HG03095 (cell line): ENCODE results near the gene ENPP3.
"Not testable (repeated sequence)": the region's sequence is repeated elsewhere in the genome, so short reads cannot be mapped to it uniquely, and the experiment has no call there.

ENCODE experiments used
- ATAC-seq: cut with Tn5 transposase; IDR thresholded peaks from one replicate; pipeline ENCODE4 v1.9.1; 2021; ENCODE audit warnings: moderate library complexity; ENCODE audit not compliant: unreplicated experiment

The ENPP3 gene

DNA sequence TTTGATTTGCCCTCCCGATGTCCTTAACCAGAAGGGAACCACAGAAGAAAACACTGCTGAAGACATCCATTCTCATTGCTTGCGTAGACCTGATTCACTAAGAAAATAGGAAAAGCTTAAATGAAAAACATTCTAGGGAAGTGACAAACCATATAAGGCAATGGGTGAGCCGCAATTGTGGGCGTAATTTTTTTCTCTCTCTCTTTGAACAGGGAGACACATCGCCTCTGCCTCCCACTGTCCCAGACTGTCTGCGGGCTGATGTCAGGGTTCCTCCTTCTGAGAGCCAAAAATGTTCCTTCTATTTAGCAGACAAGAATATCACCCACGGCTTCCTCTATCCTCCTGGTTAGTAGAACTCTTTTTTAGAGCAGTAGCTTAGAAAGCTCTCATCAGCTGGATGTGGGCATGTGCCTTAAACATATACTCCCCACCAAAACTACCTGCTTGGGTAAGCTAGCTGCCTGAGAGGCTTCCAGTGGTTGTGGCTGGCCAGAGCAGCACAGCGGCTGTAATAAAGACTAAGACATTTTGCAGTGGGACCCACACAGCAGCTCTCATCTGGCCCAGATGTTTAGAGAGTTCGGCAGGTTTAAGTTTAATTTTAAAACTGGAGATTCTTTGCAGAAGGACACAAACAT, 96.4 kb downstream of the ENPP3 start:
- no peak for ATAC-seq

DNA sequence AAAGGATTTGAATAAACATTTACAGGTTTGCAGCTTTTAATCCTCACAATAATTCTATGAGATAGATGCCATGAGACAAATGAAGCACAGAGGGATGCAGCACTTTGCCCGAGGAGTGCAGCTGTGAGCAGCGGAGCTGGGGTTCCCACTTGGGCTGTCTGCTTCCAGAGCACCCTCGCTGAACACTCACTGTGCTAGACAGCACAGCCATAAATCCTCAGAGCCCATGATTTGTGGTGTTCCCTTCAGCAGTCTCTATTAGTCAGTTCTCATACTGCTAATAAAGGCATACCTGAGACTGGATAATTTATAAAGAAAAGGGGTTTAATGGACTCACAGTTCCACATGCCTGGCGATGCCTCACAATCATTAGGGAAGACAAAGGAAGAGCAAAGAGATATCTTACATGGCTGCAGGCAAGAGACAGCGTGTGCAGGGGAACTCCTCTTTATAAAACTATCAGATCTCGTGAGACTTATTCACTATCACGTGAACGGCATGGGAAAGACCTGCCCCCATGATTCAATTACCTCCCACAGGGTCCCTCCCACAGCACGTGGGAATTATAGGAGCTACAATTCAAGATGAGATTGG, 99.0 kb downstream of the ENPP3 start:
- ATAC-seq = no peak

DNA sequence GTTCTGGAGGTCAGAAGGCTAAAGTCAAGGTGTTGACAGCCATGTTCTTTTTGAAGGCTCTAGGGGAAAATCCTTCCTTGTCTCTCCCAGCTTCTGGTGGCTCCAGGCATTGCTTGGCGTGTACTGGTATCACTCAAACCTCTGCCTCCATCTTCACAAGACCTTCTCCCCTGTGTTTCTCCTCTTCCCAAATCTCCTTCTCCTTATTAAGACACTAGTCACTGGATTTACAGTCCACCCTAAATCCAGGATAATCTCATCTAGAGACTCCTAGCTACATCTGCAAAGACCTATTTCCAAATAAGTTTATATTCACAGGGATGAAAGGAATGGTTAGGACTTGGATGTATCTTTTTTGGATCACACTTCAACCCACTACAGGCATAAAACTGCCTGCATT, 99.7 kb downstream of the ENPP3 start:
- no peak for ATAC-seq

DNA sequence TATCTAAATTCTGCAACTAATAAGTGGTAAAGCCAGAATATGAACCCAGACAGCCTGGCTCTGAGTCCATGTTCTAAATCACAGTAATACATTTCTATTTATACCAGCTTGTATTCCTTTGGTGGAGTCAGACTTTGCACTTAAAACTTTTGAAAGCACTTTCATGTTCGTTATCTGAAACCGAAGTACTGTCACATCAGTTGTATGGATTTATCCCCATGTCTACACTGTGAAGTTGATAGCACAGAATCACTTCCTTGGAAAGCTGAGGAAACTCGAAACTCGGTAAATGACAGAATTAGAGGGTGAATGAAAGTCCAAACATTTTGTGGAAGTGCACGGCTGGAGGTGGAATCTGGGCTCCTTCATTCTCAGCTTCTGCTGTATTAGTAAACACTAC, 102.0 kb downstream of the ENPP3 start:
- no peak for ATAC-seq

DNA sequence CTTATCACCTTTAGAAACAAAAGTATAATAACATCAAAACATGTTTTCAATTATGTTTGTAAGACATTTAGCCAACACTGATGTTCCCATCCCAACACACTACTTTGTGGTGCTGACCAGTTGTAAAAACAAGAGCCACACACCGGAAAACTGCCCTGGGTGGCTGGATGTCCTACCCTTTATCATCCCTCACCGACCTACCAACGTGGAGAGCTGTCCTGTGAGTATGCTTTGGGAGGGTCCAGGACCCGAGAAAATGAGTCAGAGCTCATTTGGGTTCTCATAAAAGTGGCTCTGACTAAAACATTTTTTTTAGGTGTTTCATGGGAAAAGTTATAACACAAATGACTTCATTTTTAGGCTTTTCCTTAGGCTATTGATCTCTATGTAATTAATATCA, 103.1 kb downstream of the ENPP3 start:
- no peak for ATAC-seq

DNA sequence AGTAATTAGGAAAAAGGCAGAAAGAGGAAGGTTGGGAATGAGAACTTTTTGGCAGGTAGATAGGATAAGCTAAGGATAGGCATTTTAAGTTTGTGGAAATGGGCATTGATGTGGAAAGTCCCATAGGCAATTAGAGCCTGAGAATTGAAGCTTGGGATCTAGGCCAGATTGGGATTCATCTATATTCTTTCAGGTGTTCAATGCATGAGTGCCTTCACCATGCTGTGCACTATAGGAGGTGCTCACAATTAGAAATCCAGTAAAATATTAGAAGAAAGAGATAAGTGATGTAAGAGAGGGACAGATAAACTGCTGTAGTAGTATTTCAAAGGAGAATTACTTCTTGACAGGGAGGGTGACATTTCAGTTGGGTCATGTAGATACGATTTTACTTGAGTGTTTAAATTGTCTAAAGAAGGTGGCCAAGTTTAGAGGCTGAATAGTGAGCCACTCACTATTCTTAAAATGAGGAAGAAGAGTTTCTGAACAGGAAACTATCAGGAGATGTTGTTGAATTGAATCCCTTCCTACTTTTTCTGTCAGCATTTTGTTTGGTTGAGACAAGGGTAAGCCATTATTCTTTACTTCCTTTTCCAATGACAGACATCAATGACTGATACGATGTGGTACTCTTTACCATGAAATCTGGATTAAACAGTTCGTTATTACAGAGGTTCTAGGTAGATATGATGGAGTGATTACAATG, 104.7 kb downstream of the ENPP3 start:
- no peak for ATAC-seq

DNA sequence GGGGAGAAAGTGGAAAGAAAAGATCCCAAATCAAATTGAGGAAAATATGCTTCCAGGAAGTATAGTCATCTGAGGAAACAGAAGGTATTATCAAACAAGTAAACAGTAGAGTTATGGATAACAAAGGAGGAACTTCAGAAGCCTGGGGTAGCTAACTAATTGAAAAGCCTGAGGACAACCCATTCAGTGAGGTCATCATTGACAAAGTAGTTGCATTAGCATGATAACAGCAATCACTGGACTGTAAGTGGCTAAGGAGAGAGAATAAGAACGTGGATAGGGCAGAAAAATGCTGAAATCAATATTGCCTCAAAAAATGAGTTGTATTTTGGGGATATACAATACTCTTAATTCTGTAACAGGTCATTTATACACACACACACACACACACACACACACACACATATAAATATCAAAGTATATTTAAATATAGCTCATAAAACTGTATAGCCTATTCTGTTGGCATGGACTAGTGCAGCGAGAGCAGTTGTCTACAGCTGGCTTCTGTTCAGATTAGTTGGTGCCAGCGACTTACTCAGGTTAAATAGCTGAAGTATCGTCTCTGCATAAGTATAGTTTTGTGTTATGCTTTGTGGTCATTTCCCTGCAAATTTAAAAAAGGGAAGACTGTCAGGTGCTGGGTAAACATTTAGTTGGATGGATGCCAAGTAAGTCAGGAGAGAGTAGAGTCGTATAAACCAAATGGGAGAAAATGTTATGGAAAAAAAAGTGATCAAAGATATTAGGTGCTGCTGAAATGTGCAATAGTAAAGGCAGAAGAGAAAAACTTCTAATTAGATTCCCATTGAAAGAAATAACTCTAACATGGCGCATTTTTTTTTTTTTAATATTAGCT, 107.6 kb downstream of the ENPP3 start:
- no peak for ATAC-seq

DNA sequence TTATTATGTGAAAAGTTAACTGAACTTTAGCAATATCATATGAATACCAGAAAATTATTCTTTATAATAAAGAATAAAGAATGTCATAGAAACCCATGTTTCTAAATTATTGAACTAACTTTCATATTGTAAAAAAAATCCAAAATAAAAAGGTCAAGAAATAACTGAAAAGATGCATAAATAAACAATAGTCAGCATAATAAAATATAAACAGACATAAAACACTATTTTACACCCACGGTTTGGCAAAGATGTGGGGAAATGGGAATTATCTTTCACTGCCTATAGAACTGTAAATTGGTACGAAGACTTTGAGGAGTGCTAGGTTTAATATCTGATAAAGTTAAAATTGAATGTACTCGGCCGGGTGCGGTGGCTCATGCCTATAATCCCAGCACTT, 108.4 kb downstream of the ENPP3 start:
- ATAC-seq = no peak

DNA sequence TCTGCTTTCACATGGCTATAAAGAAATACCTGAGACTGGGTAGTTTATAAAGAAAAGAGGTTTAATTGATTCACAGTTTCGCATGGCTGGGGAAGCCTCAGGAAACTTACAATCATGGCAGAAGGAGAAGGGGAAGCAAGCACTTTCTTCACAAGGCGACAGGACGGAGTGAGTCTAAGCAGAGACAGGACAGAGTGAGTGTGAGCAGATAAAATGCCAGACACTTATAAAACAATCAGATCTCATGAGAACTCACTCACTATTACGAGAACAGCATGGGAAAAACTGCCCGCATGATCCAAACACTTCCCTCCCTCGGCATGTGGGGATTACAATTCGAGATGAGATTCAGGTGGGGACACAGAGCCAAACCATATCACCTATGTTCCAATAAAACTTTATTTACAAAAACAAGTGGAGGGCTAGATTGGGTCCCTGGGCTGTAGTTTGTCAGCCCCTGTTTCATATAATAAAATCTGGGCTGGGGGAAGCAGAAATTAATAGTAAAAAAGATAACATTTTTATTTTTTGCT, 110.8 kb downstream of the ENPP3 start:
- ATAC-seq = no peak

DNA sequence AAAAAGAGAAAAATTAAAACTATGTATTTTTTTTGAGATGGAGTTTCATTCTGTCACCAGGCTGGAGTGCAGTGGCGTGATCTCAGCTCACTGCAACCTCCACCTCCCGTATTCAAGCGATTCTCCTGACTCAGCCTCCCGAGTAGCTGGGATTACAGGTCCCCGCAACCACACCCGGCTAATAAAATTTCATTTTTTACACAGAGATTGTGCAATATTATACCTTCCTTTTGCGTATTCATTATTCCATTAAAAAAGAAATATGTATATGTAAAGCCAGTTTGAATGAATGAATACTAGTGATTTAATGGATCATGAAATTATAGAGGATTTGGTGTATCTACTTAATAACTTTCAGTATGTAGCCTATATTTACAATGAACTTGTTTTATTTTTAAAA, 111.9 kb downstream of the ENPP3 start:
- ATAC-seq = no peak

DNA sequence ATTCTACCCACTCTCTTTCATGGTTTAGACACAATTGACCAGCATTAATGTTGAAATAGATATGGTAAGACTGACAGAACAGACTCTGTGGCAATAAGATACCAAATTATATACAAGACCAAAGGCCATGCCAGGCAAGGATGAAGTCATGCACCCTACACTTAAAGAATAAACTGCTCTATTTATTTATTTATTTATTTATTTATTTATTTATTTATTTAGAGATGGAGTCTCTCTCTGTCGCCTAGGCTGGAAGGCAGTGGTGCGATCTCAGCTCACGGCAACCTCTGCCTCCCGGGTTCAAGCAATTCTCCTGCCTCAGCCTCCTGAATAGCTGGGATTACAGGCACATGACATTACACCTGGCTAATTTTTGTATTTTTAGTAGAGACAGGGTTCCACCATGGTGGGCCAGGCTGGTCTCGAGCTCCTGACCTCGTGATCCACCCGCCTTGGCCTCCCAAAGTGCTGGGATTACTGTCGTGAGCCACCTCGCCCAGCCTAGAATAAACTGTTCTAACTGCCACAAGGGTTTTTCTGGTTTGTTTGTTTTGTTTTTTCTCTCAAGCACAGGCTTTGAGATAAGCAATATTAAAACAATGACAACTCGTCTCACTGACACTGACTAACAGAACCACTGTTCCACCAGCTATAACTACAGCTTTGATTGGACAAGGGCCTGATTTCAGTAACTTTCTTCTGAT, 114.1 kb downstream of the ENPP3 start:
- not testable (repeated sequence) for ATAC-seq

DNA sequence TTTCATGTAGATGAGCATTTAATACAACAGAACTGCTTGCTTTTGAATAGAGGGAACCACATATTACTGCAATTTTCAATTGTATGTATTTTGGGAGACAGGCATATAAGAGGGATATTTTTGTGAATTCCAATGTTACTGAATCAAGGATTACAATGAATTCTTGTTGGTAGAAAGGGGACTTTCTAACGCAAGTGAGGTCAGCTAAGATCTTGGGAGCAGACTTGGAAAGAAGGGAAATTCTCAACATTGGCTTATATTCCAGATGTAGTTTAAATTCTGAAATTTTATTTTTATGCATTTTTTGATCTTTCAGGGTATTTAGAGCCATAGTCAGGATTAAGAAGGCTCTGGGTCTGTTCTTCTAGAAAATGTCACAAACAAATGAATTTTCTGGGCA, 117.0 kb downstream of the ENPP3 start:
- no peak for ATAC-seq

DNA sequence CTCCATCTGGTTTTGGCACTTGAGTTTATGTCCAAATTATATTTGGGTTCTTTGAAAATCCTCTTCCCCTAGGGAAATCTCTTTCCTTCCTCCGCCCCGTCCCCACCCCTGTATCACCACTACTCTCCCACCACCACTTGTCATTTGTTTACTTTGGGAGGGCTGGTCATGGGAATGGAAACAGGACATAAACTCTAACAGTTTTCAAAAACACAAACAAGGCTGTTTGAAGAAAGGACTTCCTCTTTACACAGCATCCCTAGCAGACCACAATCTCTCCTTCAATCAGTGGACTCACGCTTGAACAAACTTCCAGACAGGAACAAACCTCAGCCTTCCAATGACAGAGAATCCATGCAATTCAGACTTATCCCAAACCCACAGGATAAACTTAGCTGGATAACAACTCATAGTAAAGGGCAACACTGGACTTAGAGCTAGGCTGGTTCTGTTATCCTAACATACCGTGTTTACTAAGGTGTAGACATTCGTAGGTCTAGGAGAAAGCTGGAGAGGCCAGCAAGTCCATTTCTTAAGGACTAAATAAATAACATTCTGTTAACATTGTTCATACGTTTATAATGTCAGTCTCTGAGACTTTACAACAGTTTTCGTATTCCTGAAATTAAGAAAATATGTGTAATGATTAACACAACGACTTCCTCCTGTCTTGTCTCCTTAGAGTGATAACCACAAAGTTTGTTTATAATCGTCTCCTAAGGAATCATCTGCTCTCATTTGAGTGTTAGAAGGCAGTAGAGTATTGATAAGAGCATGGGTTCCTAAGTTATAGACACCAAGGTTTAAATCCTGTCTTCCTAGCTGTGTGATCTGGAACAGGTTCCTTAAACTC, 117.8 kb downstream of the ENPP3 start:
- no peak for ATAC-seq

DNA sequence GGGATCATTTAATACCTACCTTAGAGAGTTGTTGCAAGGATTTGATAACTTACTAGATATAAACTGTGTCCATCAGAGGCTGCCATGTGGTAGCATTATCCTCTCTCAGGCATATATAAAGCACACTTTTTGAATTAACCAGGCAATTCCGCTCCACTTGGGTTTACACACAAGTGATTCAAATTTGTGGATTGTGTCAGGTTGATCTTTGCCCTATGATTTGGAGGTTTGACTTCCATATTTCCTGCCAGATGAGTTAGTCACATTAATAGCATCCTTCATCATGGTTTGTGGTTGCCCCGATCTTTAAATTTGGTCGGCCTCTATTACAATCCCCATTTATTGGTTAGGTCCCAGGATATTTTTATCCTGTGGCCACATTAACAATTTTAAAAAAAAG, 118.5 kb downstream of the ENPP3 start:
- ATAC-seq = no peak

DNA sequence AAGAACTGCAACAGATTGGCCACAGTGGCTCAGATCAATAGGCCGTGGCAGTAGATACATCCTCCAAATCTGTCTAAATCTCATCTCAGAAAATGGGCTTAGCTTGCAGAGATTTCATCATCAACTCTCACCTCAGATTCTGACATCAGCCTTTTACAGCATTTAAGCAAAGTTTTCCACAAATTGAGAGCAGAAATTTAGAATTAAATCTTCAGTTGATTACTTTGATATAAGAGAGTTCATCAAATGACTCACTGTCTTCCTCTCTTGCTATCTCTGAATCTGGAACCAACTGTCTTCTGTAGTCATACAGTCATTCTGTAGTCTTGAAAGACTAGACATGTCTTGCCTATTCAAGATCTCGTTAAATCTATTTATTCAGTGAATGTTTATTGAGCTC, 118.9 kb downstream of the ENPP3 start:
- ATAC-seq = no peak

DNA sequence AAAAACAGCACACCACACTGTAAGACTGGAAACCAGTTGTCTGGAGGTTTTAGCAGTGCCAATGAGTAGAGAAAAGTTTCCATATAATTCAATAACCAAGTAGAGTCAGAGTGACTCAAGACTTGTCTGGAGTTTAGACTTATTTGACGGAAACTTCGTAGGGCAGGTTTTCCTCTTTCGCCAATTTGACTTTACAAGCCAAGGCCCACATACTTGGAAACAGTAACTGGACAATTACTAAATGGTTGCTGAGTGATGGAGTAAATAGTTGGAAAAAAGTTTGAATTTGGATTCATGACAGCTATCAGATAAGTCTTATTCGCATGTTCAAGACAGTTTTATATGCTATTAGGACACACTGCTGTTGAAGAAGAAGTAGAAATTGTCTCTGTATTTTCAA, 121.8 kb downstream of the ENPP3 start:
- ATAC-seq = no peak

DNA sequence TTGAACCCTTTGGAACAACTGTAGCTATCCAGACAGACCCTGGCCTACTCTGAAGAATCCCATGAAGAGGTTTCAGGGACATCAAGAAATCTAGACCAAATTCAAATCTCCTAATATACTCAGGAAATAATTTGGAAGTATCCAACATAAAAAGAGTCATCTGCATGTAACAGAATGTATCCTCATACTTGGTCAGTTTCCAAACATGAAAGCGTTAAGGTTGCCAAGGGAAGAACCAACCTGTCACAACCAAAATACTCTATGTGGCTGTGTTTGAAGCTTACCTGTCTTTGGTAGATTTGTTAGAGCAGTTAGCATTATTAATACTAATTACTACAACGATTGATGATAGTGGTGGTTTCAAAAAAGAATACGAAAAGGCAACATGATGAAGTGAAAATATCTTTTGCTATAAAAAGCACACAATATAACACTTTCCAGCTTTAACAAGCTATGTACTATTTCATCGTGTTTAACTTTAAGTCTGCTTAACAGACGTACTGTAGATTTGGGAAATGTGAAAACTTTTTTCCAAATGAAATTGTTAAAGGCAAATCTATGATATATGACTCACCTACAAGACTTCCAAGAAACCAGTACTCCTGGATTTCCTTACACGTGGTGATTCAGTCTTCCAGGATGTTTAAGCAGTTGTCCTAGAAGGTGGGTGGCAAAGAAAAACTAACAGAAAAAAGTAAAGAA, 124.1 kb downstream of the ENPP3 start:
- ATAC-seq = no peak

DNA sequence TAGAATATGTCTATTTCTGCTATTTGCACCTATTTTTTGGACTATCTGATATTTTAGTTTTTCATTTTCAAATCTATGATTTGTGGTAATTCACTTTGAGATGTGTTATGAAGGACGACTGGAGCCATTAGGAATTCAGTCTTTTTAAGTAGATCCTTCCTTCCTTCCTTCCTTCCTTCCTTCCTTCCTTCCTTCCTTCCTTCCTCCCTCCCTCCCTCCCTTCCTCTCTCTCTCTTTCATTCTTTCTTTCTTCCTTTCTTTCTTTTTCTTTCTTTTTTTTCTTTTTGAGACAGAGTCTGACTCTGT, 124.6 kb downstream of the ENPP3 start:
- ATAC-seq = no peak

DNA sequence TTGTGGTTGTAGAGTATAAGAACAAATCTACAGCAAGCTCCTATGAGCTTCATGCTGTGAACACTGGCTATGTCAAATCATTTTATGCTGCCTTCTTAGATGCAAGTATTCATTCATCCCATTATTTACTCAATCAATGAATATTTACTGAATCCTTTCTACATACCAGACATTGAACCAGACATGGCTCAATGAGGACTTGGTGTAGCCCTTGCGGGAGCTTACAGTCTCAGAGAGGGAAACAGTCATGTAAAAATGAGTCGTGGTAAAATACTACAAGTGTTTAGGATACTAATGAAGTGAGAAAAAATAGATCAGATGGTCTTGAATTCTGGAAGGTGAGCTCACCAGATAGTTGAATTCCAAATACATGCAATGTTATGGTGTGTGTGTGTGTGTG, 125.9 kb downstream of the ENPP3 start:
- no peak for ATAC-seq
